NOMO-1 treated with dmso at 0.1 percent for 144 hours (cell line): Measurements from ENCODE around the gene SPAG4.

ENCODE experiments used
- DNase-seq: peaks from one replicate; lab custom pipeline; 2025; ENCODE audit not compliant: unreplicated experiment; lab: John Stamatoyannopoulos, UW

Gene SPAG4, protein sequence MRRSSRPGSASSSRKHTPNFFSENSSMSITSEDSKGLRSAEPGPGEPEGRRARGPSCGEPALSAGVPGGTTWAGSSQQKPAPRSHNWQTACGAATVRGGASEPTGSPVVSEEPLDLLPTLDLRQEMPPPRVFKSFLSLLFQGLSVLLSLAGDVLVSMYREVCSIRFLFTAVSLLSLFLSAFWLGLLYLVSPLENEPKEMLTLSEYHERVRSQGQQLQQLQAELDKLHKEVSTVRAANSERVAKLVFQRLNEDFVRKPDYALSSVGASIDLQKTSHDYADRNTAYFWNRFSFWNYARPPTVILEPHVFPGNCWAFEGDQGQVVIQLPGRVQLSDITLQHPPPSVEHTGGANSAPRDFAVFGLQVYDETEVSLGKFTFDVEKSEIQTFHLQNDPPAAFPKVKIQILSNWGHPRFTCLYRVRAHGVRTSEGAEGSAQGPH

DNA sequence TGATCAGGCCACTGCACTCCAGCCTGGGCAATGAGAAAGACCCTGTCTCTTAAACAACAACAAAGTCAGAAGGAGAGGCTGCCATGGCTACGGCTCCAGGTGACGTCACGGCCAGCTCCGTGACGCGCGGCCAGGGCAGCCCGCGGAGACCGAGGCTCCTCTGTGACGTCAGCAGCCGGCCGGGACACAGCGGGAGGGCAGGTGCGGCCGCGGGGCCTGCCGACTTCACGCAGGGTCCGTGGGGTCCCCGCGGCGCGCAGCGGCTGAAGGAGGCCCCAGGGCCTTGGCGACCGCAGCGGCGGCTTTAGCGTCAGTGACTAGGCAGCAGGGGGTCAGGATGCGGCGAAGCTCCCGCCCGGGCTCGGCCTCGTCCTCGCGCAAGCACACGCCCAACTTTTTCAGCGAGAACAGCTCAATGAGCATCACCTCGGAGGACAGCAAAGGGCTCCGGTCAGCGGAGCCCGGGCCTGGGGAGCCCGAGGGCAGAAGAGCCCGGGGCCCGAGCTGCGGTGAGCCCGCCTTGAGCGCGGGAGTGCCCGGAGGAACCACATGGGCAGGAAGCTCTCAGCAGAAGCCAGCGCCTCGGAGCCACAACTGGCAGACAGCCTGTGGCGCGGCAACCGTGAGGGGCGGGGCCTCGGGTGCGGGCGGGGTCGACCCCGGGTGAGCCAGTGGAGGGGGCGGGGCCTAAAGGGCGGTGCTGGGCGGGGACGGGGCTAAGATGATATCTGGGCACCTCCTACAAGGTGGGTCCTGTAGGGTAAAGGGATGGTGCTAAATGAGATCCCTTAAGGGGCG is at the start of gene SPAG4:
TSS of gene SPAG4 (plus strand) at position 163 of the 798 bp plus-strand sequence. CDS start at position 338, 175 bp downstream.
- DNase-seq: peak; percentile 93

GRCh38 chr20:35568645-35569044 is 47.0 kb upstream of the SPAG4 start:
- no peak for DNase-seq

GRCh38 chr20:35571555-35571954 is 44.1 kb upstream of the SPAG4 start:
- no peak for DNase-seq

- no peak for DNase-seq
These were observed 42.8 kb upstream of the SPAG4 start for GRCh38 chr20:35572838-35573237.

- DNase-seq: no peak
These were observed 39.7 kb upstream of the SPAG4 start for GRCh38 chr20:35575958-35576357.

DNA sequence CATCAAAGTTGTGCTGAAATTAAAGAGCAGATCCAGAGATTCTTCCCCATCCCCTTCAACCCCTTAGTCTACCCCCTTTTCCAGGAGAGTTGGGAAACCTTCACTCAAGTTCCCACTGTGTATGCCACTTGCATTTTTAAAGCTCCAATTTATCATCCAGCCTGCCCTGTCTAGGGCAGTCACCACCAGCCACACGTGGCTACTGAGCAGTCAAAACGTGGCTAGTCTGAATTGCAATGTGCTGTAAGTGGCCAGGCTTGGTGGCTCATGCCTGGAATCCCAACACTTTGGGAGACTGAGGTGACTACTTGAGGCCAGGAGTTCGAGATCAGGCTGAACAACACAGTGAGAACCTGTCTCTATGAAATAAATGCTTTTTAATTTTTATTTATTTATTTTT is 38.8 kb upstream of the SPAG4 start:
- DNase-seq: no peak

- no peak for DNase-seq
These were observed 37.2 kb upstream of the SPAG4 start for GRCh38 chr20:35578469-35578868.

GRCh38 chr20:35579196-35579595 is 36.4 kb upstream of the SPAG4 start:
- DNase-seq: no peak

- DNase-seq: no peak
These were observed 33.5 kb upstream of the SPAG4 start for GRCh38 chr20:35582131-35582530.

DNA sequence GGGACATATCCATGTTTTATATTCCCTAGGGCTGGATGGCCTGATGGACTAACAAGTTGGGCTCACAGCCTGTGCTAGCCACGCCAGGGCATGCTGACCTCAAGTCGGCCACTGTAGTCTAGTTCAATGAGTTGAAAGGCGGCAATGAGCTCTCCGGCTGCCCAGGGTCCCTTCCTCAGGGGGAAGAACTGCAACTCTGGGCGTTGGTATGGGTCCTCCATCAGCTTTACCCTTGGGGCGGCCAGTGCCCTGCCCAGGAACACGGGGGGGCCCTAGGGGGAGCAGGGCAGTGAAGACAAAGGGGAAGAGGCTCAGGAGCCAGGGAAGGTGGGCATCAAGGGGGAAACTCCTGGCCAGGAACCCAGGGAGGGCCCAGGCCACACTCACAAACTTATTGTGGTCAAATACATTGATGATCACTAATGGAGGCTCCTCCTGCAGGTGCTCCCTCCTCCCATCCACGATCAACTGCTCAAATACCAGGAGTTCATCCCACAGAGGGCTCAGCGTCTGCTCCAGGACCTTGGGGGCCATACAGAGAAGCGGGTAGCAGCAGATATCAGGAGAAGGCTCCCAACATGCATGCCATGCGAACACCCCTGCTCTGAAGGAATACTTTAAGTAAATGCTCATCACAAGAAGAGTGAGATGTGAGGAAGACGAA is 32.8 kb upstream of the SPAG4 start:
- DNase-seq: no peak

DNA sequence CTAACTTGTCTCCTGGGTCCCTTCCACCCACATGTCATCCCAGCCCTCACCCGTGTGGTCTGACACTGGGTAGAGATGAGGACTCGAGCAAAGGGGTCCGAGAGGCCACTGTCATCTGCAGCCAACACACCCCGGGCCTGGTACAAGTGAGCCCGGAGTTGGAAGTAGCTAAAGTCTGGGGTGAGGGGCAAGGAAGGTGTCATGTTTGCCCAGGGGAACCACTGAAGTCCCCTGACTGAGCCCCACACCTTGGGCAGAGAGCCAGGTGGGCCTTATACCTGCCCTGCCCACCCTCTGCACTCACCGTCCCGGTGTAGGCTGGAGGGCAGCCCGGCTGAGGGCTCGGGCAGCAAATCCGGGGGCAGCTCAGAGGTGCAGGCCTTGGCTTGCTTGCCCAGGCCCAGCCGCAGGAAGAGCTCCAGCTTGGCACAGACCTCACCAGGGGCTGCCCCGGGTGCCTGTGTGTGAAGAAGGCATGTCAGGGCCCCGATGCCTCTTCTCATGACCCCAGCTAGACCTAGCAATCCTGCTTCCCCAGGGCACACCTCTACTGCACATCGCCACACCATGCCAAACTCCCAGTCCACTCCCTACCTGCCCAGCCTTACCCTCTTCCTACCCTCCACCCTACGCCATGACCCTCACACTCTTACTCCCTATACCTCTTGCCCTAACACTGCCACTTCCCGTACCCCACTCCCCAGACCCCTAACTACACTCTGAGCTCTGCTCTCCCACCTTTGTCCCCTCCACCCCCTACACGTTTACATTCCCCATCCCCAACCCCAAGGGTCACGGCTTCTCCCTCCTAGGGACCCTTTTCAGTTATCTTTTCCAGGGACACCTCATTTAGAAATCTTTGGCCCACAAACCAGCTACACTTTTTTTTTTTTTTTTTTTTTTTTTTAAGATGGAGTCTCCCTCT is 31.7 kb upstream of the SPAG4 start:
- no peak for DNase-seq

GRCh38 chr20:35586751-35587425 is 28.7 kb upstream of the SPAG4 start:
- DNase-seq: no peak

GRCh38 chr20:35587436-35587835 is 28.2 kb upstream of the SPAG4 start:
- no peak for DNase-seq

DNA sequence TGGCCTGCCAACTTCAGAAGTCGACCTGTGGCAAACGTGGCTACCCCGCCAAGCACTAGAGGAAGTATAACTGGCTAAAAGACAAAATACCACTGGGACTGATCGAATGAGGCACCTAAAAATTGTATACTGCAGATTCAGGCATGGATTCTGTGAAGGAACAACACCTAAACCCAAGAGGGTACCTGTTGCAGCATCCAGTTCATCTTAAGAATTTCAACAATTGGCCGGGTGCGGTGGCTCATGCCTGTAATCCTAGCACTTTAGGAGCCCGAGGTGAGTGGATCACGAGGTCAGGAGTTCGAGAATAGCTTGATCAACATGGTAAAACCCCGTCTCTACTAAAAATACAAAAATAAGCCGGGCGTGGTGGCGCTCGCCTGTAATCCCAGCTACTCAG is 27.2 kb upstream of the SPAG4 start:
- DNase-seq: no peak

DNA sequence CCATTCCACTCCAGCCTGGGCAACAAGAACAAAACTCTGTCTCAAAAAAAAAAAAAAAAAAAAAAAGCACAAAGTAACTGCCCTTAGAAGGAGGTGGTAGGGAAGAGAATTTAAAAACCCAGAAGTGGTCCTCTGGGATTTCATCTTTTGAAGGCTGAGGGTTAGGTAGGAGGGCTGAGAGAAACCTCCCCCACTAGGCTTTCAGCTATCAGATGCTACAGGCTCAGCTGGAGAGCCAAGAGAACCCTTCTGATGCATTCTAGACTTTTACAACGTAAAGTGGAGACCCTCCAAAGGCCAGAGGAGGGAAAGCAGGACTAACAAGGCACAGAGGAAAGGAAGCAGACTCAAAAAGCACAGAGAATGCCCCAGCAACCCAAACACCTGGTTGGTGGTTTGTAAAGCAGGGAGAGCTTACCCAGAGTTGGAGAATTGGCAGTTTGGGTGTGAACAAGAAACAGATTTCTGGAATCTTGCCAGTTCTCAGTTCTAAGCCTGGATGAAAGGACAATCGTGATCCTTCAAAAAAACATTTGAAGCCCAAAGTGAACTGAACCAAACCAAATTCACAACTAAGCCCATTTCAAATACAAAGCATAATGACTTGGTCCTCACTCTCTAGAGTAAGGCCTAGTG is 23.2 kb upstream of the SPAG4 start:
- no peak for DNase-seq

DNA sequence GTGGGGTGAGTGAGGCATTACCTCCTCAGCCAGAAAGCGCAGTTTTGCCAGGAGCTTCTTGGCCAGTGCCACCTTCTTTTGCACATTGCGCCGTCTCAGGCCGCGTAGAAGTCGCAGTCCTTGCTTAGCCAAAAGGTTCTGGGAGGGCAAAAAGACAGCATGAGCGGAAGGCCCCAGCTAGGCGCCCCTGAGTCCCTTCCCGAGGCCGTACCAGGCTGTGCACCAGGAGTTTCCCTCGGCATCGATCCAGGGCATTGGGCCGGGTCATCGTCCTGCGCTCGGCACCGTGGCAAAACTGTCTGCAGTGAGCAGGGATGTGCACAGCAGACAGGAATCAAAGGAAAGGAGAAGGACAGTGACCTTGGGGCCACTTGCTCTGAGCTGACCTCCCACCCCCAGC is 20.2 kb upstream of the SPAG4 start:
- no peak for DNase-seq

DNA sequence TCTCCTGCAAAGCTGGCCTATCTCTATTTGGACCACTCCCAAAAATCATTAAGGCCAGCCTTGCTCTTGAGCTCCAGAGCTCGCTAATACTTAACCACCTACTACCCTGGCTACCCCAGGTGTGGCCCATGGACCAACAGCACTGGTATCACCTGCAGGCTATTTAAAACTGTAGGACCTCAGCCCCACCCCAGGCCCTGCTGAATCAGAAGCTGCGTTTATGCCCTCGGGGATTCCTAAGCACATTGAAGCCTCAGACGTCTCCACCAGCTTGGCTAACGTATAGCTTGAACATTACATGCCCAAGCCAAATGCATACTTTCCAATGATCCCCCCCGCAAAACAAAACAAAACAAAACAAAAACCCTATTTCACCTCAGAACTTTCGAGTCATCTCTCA is 19.7 kb upstream of the SPAG4 start:
- DNase-seq: no peak

- no peak for DNase-seq
These were observed 18.4 kb upstream of the SPAG4 start for GRCh38 chr20:35597186-35597585.

DNA sequence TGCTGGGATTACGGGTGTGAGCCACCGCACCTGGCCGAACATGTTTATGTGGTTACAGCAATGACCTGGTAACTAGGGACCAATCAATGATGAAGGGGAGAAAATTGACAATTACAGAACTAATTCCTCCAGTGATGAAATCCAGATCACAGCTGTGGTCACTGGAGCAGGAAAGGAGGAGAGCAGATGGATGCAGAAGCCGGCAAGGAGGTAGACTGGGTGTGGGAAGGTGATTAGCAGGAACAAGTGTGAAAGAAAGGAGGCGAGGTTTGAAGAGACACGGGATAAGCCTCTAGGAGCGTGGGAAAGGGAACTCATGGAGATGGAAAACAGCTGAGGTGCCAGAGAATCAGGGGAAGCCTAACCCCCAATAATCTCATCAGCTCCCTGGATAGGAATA is 17.2 kb upstream of the SPAG4 start:
- DNase-seq: no peak
